ENCODE data around the gene TVP23C.

- TF ChIP-seq MYC (IDR thresholded peaks at IDR 0.05; ENCODE audit: low read depth, low read length) (no peak), CTCF (IDR thresholded peaks at IDR 0.05; ENCODE audit: extremely low read depth in 1 of 2, insufficient read depth in 1 of 2, low read depth in 1 of 2, low read length in 2 of 2) (no peak), POLR2AphosphoS5 (IDR thresholded peaks at IDR 0.05; ENCODE audit: insufficient read depth, low read depth, low read length) (no peak), POLR2A (IDR thresholded peaks at IDR 0.05; ENCODE audit: low read depth, low read length) (no peak), MAX (IDR thresholded peaks at IDR 0.05; ENCODE audit: insufficient read depth, insufficient read length) (no peak), EZH2 (IDR thresholded peaks at IDR 0.05; ENCODE audit: borderline replicate concordance, low read depth, low read length, severe bottlenecking) (no peak), JUN (IDR thresholded peaks at IDR 0.05; ENCODE audit: borderline replicate concordance, insufficient read depth, insufficient read length, low read depth) (no peak), FOS (IDR thresholded peaks at IDR 0.05; ENCODE audit: borderline replicate concordance, insufficient read depth, low read length) (no peak), GATA2 (IDR thresholded peaks at IDR 0.05; ENCODE audit: insufficient read depth, insufficient read length, low read depth, low read length) (no peak)
Observed at GRCh38 chr17:15480204-15480603, 83.1 kb downstream of the TVP23C start.

All from endothelial cell of umbilical vein (primary cell).